ENCODE measurements around the gene NRXN3.
"Not testable (repeated sequence)": the region's sequence is repeated elsewhere in the genome, so short reads cannot be mapped to it uniquely, and the experiment has no call there.

NRXN3 gene

GRCh38 chr14:78417532-78417931, 247.4 kb downstream of the NRXN3 start:
- no peak for DNase-seq

GRCh38 chr14:78424311-78424710, 254.1 kb downstream of the NRXN3 start:
- no peak for DNase-seq

DNA sequence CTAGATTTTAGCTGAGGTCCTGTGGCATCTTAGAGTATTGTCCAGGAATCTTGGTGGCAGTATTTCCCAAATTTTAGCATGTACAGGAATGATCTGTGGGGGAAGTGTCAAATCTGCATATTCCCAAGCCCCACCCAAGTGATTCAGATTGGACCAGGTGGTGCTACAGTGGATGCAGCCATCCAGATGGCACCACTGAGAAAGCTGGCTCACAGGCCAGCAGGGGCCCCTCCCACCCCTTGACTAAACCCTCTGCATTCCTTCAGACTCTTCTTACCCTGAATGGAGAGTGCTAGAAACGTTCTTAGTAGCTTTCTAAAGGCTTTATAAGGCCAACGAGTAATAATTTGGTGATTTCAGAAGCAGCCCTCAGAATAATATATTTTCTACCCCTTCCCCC, 255.2 kb downstream of the NRXN3 start:
- no peak for DNase-seq

DNA sequence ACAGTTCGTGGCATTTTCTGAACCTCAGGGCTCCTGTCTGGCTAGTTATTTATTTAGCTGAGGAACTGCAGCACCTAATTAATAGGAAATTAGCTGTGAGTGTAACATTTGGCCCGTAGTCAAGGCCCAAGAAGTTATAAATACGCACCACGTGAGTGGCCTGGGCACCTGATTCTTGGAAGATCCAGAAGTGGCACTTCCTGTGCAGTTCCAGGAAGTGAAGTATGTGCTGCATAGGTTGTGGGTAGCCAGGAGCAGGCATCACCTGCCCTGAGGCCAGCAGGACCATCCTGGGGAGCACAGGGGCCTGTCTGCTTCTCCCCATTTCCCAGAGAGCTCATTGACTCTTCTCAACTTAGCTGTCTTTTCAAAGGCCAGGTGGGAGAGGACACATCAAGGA, 255.6 kb downstream of the NRXN3 start:
- DNase-seq: no peak

GRCh38 chr14:78432046-78432445, 261.9 kb downstream of the NRXN3 start:
- no peak for DNase-seq

DNA sequence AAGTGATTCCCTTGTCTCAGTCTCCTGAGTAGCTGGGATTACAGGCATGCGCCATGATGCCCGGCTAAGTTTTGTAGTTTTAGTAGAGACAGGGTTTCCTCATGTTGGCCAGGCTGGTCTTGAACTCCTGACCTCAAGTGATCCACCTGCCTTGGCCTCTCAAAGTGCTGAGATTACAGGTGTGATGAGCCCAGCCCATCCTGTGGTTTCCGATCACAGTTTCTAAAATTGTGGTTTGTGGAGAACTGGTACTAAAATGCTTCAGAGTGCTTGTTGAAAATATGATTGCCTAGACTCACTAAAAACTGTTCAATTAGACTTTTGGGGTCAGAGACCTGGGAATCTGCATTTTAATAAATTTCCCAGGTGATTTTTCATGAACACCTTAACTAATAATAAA, 267.3 kb downstream of the NRXN3 start:
- DNase-seq: not testable (repeated sequence)

DNA sequence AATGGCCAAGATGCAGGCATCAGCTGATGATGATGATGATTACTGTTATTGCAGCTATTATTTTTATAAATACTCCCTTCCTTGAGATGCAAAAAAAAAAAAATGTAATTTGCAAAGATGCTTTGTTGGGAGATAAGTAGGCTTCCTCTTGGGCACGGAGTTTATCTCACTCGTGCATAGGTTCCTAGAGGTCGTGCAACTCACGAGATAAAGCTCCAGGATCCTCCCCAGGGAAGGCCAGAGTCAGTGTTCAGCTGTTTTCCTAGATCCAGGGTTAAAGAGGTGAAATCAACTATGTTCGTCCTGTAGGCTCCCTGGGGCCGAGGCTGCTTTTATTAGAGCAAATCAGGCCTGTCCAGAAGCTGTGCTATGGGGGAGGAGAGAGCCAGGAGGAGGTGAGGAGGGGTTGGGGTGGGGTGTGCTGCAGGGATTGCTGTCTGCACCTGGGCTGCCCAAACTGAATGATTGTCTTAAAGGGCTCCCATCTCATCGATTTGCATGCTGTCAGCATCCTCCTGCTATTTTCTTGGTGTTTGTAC, 270.3 kb downstream of the NRXN3 start:
- DNase-seq: no peak

DNA sequence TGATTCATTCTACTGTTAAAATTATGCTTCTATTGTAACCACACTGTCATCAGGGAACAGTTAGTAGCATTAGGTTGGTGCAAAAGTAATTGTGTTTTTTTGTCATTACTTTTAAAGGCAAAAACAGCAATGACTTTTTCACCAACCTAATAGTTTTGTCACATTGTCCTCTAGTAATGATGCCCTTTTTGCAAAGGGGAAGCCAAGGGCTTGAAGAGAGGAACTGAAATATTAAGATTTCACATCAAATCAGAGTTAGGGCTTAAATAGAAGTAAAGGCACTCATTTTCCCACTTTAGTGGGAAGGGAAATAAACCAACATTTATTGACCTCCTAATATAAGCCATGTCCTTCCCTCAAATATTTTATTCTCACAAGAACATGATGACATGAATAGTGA, 273.7 kb downstream of the NRXN3 start:
- DNase-seq: no peak

- no peak for DNase-seq
Measured at GRCh38 chr14:78445275-78445674, 275.1 kb downstream of the NRXN3 start.

DNA sequence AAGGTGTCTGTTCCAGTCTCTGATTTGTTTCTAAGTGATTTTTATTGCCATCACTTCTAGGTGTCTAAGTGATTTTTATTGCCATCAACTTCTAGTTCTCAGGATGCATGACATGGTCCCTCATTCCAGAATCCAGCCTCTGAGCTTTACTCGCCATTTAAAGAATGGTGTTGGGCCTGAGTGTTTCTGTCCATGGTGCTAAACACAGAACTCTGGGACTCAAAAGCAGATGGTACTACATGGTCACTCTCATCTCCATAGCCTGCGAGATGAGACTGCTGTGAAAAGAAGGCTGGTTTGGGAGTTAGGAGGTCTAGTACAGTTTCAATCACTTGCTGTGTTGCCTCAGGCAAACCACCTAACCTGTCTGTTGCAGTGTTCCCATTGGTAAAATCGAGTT, 276.6 kb downstream of the NRXN3 start:
- DNase-seq: no peak

DNA sequence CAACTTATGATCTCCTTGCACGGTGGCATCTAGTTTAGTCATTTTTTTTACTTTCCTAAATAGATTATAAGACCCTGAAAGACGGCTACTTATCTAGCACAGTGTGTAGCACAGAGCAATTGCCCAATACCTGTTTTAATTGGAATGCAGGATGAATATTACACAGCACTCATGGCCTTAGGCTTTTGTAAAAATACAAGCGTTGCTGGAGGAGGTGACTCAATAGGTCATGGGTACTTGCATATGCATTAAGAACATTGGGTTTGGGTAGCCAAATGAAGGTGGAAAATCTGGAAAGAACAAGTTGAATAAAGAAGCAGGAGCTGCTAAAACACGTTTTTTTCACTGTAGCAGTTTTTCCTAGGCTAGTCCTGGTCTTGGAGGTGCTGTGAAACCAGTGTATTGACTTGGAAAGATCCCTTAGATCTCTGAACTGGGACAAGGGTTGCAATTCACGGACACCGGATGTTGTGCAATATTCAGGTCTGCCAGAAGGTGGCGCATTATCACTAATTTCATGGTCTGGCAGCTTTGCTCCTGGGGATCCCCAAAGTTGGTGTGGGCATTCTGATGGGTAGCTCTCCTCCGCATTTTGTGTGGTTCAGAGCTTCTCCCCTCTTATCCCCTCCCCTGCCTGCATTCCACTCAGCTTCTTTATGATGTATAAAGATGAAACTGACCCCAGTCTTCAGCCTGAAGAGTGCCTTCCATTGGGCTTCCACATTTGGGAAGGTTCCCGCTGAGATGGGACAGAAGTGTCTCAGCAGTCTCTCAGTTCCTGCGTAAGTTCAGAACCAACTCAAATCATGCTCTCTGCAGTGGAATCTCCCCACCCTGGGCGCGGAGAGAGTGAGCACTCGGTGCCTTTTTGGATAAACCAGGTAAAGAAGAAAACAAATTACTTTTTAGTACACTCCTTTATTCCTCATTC, 278.3 kb downstream of the NRXN3 start:
- DNase-seq: peak; percentile 66 to 80 (median 70)

DNA sequence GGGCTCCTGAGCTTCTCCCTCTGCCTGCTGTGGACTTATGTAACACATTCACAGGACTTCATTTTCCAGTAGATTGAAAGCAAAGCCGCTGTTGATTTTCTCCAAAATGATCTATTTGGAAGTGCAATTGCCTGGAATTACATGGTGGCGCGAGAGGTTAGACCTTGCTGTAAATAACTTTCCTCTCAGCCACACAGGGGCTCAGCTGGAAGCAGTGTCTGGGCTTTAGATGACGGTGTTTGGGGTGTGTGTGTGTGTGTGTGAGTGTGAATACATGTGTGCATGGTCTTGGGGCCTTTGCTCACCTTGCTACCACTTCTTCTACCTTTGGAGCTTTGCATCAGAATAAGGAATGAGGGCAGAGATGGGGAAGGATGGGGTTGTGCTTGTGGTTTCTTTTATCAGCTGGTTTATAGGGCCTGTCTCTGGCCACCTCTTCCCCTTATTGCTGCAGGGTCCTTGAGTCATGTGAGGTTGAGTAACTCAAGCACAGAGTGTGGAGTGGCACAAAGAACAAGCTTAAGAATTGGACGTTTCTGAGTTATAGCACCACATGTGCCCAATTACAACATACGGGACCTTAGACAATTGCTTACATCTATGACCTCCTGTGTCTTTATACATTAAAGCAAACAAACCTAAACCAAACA, 280.6 kb downstream of the NRXN3 start:
- peak; percentile 37 to 67 (median 60) for DNase-seq

- peak; percentile 47 to 71 (median 55) for DNase-seq
Measured at GRCh38 chr14:78451319-78451695, 281.1 kb downstream of the NRXN3 start.

DNA sequence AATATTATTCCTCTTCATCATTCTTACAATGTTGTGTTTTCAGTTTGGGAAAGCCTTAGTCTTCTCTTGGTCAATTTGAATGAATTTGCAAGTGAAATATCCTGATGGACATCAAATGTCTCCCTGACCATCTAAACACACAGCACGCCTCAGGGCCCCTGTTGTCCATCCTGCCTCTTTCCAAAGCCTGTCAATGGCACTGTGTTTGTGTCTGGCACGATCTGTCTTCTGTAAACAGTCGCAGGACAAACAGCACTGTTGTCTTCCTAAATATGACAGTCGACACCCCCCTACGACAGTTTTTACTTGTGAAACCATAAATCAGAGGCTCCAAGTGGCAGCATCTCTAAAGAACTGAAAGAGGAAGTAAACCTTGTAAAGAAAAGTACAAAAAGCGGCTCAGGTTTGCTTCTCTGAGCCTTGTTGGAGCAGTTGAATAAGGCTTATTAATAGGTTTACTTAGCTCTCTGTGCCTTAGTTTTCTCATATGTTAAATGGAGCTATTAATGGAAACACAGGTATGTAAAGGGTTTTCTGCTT, 285.8 kb downstream of the NRXN3 start:
- no peak for DNase-seq

- no peak for DNase-seq
Measured at GRCh38 chr14:78469947-78470346, 299.8 kb downstream of the NRXN3 start.

DNA sequence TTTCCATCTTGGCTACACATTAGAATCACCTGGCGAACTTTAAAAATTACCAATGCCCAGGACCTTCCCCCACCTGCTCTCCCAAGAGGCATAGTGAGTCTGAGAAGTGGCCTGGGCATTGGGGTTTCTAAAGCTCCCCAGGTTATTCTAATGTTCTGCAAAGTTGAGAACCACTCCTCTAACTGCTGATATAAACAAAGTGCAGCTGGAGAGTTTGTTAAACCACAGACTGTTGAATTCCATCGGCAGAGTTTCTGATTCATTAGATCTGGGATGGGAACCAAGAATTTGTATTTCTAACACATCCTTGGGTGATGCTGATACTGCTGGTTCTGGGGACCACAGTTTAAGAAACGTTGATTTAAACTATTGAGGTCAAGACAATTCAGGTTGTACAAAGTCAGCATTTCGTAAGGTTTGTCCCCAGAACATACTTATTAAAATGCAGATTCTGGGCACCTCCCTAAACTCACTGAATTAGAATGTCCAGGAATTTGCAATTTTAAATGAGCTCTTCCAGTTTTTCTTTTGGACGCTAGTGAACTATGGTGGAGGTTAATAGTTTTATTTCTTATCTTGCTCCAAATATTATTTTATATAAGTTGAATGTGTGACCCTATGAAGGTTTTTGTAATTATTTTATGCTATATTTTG, 309.1 kb downstream of the NRXN3 start:
- DNase-seq: no peak

DNA sequence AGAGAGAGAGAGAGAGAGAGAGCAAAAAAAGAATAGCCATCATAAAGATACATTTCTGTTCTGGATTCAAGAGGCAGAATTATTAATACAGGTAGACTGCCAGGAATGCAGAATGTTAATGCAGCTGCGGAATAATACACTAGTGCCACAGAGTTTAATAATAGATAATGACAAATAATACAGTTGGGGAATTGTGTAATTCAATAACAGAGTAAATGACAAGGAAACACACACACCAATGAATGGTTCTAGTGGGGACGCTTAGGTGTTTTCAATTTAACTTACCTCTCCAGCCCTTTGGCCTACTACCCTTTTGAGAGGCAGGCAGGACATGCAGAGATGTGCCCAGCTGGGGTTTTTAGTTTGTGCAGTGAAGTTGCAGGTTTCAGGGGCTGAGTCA, 313.9 kb downstream of the NRXN3 start:
- no peak for DNase-seq

- DNase-seq: no peak
Measured at GRCh38 chr14:78486081-78486480, 315.9 kb downstream of the NRXN3 start.

GRCh38 chr14:78486621-78487020, 316.4 kb downstream of the NRXN3 start:
- no peak for DNase-seq

DNA sequence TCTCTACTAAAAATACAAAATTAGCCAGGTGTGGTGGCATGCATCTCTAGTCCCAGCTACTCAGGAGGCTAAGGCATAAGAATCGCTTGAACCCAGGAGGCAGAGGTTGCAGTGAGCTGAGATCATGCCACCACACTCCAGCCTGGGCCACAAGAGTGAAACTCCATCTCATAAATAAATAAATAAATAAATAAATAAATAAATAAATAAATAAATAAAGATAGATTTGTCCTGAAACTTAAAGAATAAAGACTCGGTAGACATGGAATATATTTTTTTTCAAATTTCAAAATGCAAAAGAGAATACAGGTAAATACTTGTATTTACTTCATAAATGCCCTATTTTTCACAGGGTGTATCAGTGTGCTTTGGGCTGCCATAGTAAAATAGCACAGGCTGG, 317.4 kb downstream of the NRXN3 start:
- not testable (repeated sequence) for DNase-seq

GRCh38 chr14:78488938-78489337, 318.8 kb downstream of the NRXN3 start:
- no peak for DNase-seq

DNA sequence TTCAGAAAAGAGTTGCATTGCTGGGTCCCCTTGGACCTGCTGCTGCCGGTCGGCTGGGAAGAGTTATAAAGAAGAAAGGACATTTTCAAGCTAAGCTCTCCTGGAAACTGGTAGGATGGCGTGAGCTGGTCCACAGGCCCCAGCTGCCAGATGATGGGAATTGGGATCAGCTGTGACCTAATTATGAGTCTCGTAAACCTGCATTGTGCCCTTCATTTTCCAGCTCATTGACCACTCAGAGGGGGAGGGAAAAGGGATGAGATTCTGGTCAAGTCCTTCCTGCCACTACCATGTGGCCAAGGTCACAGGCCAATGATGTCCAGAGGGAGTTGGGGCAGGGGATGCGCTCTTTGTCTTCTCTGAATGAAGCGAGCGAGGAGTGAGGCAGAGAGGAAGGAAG, 320.9 kb downstream of the NRXN3 start:
- DNase-seq: no peak

DNA sequence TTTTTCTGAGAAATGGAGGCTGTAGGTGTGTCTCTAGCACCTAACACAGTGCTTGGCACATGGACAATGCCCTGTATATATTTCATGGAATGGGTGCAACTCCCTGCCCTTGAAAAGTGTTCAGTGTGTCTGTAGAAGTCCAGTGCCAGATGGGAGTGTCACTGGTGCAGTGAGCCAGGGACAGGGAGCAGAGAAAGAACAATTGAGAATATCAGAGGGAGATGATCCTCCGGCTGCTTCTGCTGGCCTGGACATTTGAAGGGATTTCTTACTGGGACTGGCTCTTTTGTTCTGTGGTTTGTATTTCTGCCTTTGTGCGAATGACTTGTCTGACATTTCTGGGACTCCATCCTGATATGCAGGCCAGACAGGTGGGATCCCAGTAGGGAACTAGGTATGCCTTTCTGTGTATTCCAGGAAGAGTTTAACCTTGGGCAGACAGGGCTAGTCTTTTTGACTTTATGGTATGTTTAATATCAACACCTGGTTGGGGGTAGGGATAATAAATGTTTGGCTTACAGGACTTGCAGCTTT, 328.0 kb downstream of the NRXN3 start:
- DNase-seq: no peak

All from suppressor macrophage treated with lipopolysaccharide for 1 hour (primary cell).